ENCODE results near the gene CLDN14. TPM values are rescaled to one million over a fixed set of nuclear protein-coding genes. Genes with fewer than 3 reads are reported as not detected.

CLDN14 gene
- total RNA-seq, 1 donor from 2014 or later, result not detected

GRCh38 chr21:36412916-36413315, 67.0 kb downstream of the CLDN14 start:
- Histone ChIP-seq H3K27ac (no peak overlapping the region), H3K9me3 (no peaks in the 10 kb centered on the region), H3K36me3 (no peaks in the 10 kb centered on the region), H3K27me3 (no peaks in the 10 kb centered on the region), H3K4me3 (no peak overlapping the region), H3K4me1 (no peaks in the 10 kb centered on the region)
- DNase-seq (ENCODE audit: extremely low spot score in 2 of 2), result no peak
- intact Hi-C loops (cut with DNase I), result no loop called here
- no peak for TF ChIP-seq POLR2A (IDR thresholded peaks at IDR 0.05)
- TF ChIP-seq CTCF (IDR thresholded peaks at IDR 0.05), result no peak
- TF ChIP-seq POLR2AphosphoS5 (IDR thresholded peaks at IDR 0.05; ENCODE audit: insufficient read depth in 1 of 2, low read depth in 1 of 2), result no peak

- Histone ChIP-seq H3K27me3 (no peaks in the 10 kb centered on the region), H3K36me3 (no peaks in the 10 kb centered on the region), H3K27ac (no peak overlapping the region), H3K9me3 (no peaks in the 10 kb centered on the region), H3K4me1 (no peaks in the 10 kb centered on the region), H3K4me3 (no peak overlapping the region)
- no peak for DNase-seq (ENCODE audit: extremely low spot score in 2 of 2)
- TF ChIP-seq CTCF (IDR thresholded peaks at IDR 0.05) (no peak), POLR2AphosphoS5 (IDR thresholded peaks at IDR 0.05; ENCODE audit: insufficient read depth in 1 of 2, low read depth in 1 of 2) (no peak)
- intact Hi-C loops (cut with DNase I), result no loop called here
These were observed 68.6 kb downstream of the CLDN14 start for GRCh38 chr21:36411301-36411700.

Other genes with a start within 250 kb of the CLDN14 start
- 51.6 TPM for gene MORC3, start 159.9 kb downstream of the CLDN14 start, total RNA-seq
- gene CHAF1B, start 94.7 kb downstream of the CLDN14 start, total RNA-seq, result 1.7 TPM
- gene SIM2, start 219.0 kb upstream of the CLDN14 start, total RNA-seq, result not detected